ENCODE results near the gene JAZF1. TPM values are rescaled to one million over a fixed set of nuclear protein-coding genes. Genes with fewer than 3 reads are reported as not detected.

JAZF1 gene
- total and polyA plus RNA-seq, 10 of the 15 experiments (the other 5 are each of a cell fraction or from before 2014, with no cell fraction given): 0.04 to 0.82 (median 0.15) TPM; not detected in 3

DNA sequence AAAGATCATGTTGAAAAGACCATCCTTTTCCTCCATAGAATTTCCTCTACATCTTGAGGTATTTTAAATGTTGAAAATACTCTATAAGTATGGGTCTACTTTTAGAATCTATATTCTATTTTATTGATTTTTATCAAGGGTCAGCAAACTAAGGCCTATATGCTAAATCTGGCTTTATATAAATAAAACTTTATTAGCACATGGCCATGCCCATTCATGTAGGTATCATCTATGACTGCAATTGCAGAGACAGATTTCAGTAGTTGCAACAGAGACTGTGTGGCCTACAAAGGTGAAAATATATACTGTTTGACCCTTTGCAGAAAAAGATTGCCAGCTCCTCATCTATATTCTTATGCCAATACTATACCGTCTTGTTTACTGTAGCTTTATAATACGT, 367.9 kb downstream of the JAZF1 start:
- in situ Hi-C loops (cut with MboI): no loop called here
- no peaks in the 10 kb centered on the region for H3K9me3 ChIP-seq (replicated peaks; ENCODE audit: control insufficient read depth, insufficient read depth, low read length)

More for the DNA sequence above, 367.9 kb downstream of the JAZF1 start:
- no peak overlapping the region for H3K9ac ChIP-seq (ENCODE audit: control insufficient read depth, insufficient read depth, low read length)
- ChIA-PET RAD21 (ENCODE audit: unreplicated experiment) (no interaction called here), SMC1A (ENCODE audit: uncharacterized antibody, unreplicated experiment) (interaction anchor here (0.9 kb wide), 1 partner anchor 8 kb away, joined by 3 read pairs; no protein-coding TSS in a partner anchor), CTCF (interaction anchor here (0.9 kb wide), 1 partner anchor 27 kb away, joined by 3 read pairs; no protein-coding TSS in a partner anchor), POLR2A (interaction anchor here (0.6 kb wide), 1 partner anchor 1659 kb away, joined by 3 read pairs; no protein-coding TSS in a partner anchor)
- H3K4me3 ChIP-seq: no peak overlapping the region
- FAIRE-seq (no peak), ATAC-seq (no peak), DNase-seq (ENCODE audit: low read depth, low spot score) (no peak)
- no peak overlapping the region for H2AFZ ChIP-seq (ENCODE audit: control insufficient read depth, low read depth, low read length)
- no peaks in the 10 kb centered on the region for H3K79me2 ChIP-seq (ENCODE audit: control insufficient read depth, insufficient read depth, low read length)
- H3K36me3 ChIP-seq (ENCODE audit: control insufficient read depth in 2 of 2, insufficient read depth in 2 of 2, low read length in 1 of 2): peaks cover 0 to 3% of the 10 kb centered on the region in 2 experiments; a peak in 2 of 4 replicates
- intact Hi-C loops (cut with micrococcal nuclease; ENCODE audit: unreplicated experiment): no loop called here
- BruUV-seq (replicated peaks): no TSS peak
- WGBS (ENCODE audit: insufficient coverage, insufficient replicate concordance, low lambda C conversion rate, missing lambda C conversion rate): 94% methylated on average over 2 of the region's 2 CpGs
- H3K27me3 ChIP-seq (replicated peaks in 1 of 2; ENCODE audit: control insufficient read depth in 2 of 2, insufficient read depth in 2 of 2, low read length in 1 of 2): no peaks in the 10 kb centered on the region
- no peak overlapping the region for H3K27ac ChIP-seq (ENCODE audit: control insufficient read depth, insufficient read depth)
- no peaks in the 10 kb centered on the region for H3K4me1 ChIP-seq (ENCODE audit: control insufficient read depth, insufficient read depth, low read length)
- H4K20me1 ChIP-seq (ENCODE audit: control insufficient read depth, insufficient read depth): no peaks in the 10 kb centered on the region
- TF ChIP-seq, protein P1, sequence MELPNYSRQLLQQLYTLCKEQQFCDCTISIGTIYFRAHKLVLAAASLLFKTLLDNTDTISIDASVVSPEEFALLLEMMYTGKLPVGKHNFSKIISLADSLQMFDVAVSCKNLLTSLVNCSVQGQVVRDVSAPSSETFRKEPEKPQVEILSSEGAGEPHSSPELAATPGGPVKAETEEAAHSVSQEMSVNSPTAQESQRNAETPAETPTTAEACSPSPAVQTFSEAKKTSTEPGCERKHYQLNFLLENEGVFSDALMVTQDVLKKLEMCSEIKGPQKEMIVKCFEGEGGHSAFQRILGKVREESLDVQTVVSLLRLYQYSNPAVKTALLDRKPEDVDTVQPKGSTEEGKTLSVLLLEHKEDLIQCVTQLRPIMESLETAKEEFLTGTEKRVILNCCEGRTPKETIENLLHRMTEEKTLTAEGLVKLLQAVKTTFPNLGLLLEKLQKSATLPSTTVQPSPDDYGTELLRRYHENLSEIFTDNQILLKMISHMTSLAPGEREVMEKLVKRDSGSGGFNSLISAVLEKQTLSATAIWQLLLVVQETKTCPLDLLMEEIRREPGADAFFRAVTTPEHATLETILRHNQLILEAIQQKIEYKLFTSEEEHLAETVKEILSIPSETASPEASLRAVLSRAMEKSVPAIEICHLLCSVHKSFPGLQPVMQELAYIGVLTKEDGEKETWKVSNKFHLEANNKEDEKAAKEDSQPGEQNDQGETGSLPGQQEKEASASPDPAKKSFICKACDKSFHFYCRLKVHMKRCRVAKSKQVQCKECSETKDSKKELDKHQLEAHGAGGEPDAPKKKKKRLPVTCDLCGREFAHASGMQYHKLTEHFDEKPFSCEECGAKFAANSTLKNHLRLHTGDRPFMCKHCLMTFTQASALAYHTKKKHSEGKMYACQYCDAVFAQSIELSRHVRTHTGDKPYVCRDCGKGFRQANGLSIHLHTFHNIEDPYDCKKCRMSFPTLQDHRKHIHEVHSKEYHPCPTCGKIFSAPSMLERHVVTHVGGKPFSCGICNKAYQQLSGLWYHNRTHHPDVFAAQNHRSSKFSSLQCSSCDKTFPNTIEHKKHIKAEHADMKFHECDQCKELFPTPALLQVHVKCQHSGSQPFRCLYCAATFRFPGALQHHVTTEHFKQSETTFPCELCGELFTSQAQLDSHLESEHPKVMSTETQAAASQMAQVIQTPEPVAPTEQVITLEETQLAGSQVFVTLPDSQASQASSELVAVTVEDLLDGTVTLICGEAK (IDR thresholded peaks at IDR 0.05; ENCODE audit: borderline replicate concordance): peak; percentile 63
- no peak for TF ChIP-seq PML (IDR thresholded peaks at IDR 0.05; ENCODE audit: low read length)
- TF ChIP-seq KAT2A (conservative IDR thresholded peaks at IDR 0.05; ENCODE audit: control insufficient read depth, low read depth, low read length): no peak
- H3K4me2 ChIP-seq (ENCODE audit: control insufficient read depth, insufficient read depth): no peak overlapping the region
